ENCODE results near the gene DMRTB1.

Gene DMRTB1

GRCh38 chr1:53510215-53510614, 51.0 kb downstream of the DMRTB1 start:
- TF ChIP-seq CTCF (IDR thresholded peaks at IDR 0.05; ENCODE audit: borderline replicate concordance, insufficient read depth, low read depth, low read length), result no peak
- no peak overlapping the region for H3K4me3 ChIP-seq (ENCODE audit: low read depth, low read length)

- no peak for TF ChIP-seq CTCF (IDR thresholded peaks at IDR 0.05; ENCODE audit: borderline replicate concordance, insufficient read depth, low read depth, low read length)
- H3K4me3 ChIP-seq (ENCODE audit: low read depth, low read length), result no peak overlapping the region
These were observed 52.2 kb downstream of the DMRTB1 start for GRCh38 chr1:53511323-53511932.

- TF ChIP-seq CTCF (IDR thresholded peaks at IDR 0.05; ENCODE audit: borderline replicate concordance, insufficient read depth, low read depth, low read length), result no peak
- H3K4me3 ChIP-seq (ENCODE audit: low read depth, low read length), result no peak overlapping the region
These were observed 53.0 kb downstream of the DMRTB1 start for GRCh38 chr1:53511933-53512806.

GRCh38 chr1:53512807-53513755, 53.9 kb downstream of the DMRTB1 start:
- no peak overlapping the region for H3K4me3 ChIP-seq (ENCODE audit: low read depth, low read length)
- TF ChIP-seq CTCF (IDR thresholded peaks at IDR 0.05; ENCODE audit: borderline replicate concordance, insufficient read depth, low read depth, low read length), result no peak

- TF ChIP-seq CTCF (IDR thresholded peaks at IDR 0.05; ENCODE audit: borderline replicate concordance, insufficient read depth, low read depth, low read length), result no peak
- no peak overlapping the region for H3K4me3 ChIP-seq (ENCODE audit: low read depth, low read length)
These were observed 54.6 kb downstream of the DMRTB1 start for GRCh38 chr1:53513846-53514245.

- no peak for TF ChIP-seq CTCF (IDR thresholded peaks at IDR 0.05; ENCODE audit: borderline replicate concordance, insufficient read depth, low read depth, low read length)
- no peak overlapping the region for H3K4me3 ChIP-seq (ENCODE audit: low read depth, low read length)
These were observed 55.2 kb downstream of the DMRTB1 start for GRCh38 chr1:53514436-53514835.
